H1 (cell line): Measurements from ENCODE around the gene RAVER2. TPM values are rescaled to one million over a fixed set of nuclear protein-coding genes. Genes with fewer than 3 reads are reported as not detected.

Experiments
- CTCF ChIA-PET: fragments of 300-600 bp; sonication (Branson Sonifier 250); formaldehyde crosslinking; loops from one replicate; lab custom pipeline; 2021; ENCODE audit not compliant: partially characterized antibody; lab: Charles Lee
- POLR2A ChIA-PET: fragments of 300-600 bp; sonication (Branson Sonifier 250); formaldehyde crosslinking; loops from one replicate; lab custom pipeline; 2021; ENCODE audit warnings: inconsistent platforms; ENCODE audit not compliant: partially characterized antibody; lab: Charles Lee
- DNase-seq, 2 experiments: peaks; one replicate each; pipeline versions ENCODE4 v3.0.0 to v3.0.0-alpha.2; 2010 to 2022; ENCODE audit warnings: low spot score in 2 of 2, low read depth in 1 of 2, mixed read lengths in 1 of 2
- FAIRE-seq: peaks from 2 replicates; lab custom pipeline; 2011; peaks lifted over from hg19 to GRCh38; lab: Jason Lieb, UNC
- H2AFZ ChIP-seq: 2 replicates; pipeline ENCODE4 v1.8.1; 2012; ENCODE audit warnings: low read length, inconsistent platforms
- H2AK5ac ChIP-seq: 2 replicates; pipeline ENCODE4 v1.6.1; 2013; ENCODE audit warnings: low read depth, low read length
- H2BK120ac ChIP-seq: replicated peaks from 2 replicates; pipeline ENCODE3; 2013; ENCODE audit warnings: low read depth, low read length, inconsistent platforms
- H2BK12ac ChIP-seq: 2 replicates; pipeline ENCODE4 v1.6.1; 2013; ENCODE audit warnings: low read depth, low read length
- H2BK15ac ChIP-seq: 2 replicates; pipeline ENCODE4 v1.6.1; 2013; ENCODE audit warnings: low read length
- H2BK20ac ChIP-seq: 2 replicates; pipeline ENCODE4 v1.6.1; 2013; ENCODE audit warnings: low read length
- H2BK5ac ChIP-seq: 2 replicates; pipeline ENCODE4 v1.6.1; 2013; ENCODE audit warnings: low read depth, low read length
- H3K14ac ChIP-seq: 2 replicates; pipeline ENCODE4 v1.6.1; 2013; ENCODE audit warnings: inconsistent platforms; ENCODE audit not compliant: insufficient read length
- H3K18ac ChIP-seq: 2 replicates; pipeline ENCODE4 v1.6.1; 2013; ENCODE audit warnings: low read length; ENCODE audit errors: extremely low read depth
- H3K23ac ChIP-seq: 2 replicates; pipeline ENCODE4 v1.6.1; 2013; ENCODE audit warnings: inconsistent platforms; ENCODE audit not compliant: insufficient read length
- H3K23me2 ChIP-seq: 2 replicates; pipeline ENCODE4 v1.6.1; 2013; ENCODE audit warnings: low read depth, low read length
- H3K27ac ChIP-seq: 2 replicates; pipeline ENCODE4 v1.6.1; 2011; ENCODE audit warnings: low read depth, low read length, inconsistent platforms
- H3K27me3 ChIP-seq, 4 experiments: replicated peaks in 1 of 4; 1 replicate in 1 of 4; 2 replicates in 3 of 4; pipeline versions ENCODE4 v1.6.1 to v1.8.1; 2011 to 2013; ENCODE audit warnings: low read length in 3 of 4, mild to moderate bottlenecking in 3 of 4, inconsistent platforms in 2 of 4, mixed read lengths in 2 of 4, moderate library complexity in 1 of 4; ENCODE audit not compliant: control insufficient read depth in 3 of 4, insufficient read depth in 3 of 4; ENCODE audit errors: extremely low read depth in 1 of 4
- H3K36me3 ChIP-seq, 4 experiments: 2 replicates each; pipeline versions ENCODE4 v1.6.1 to v1.8.1; 2011 to 2013; ENCODE audit warnings: mild to moderate bottlenecking in 4 of 4, low read length in 3 of 4, moderate library complexity in 2 of 4, control low read depth in 1 of 4, inconsistent platforms in 1 of 4; ENCODE audit not compliant: insufficient read depth in 4 of 4, control insufficient read depth in 2 of 4
- H3K4ac ChIP-seq: replicated peaks from 2 replicates; pipeline ENCODE3; 2013; ENCODE audit warnings: low read length, low read depth, mixed read lengths, inconsistent platforms; ENCODE audit not compliant: insufficient read length
- H3K4me1 ChIP-seq, 4 experiments: replicated peaks in 1 of 4; 1 replicate in 1 of 4; 2 replicates in 3 of 4; pipeline versions ENCODE4 v1.6.1 to v1.8.1; 2011 to 2013; ENCODE audit warnings: low read length in 3 of 4, inconsistent platforms in 2 of 4, mixed read lengths in 1 of 4; ENCODE audit not compliant: insufficient read depth in 4 of 4, control insufficient read depth in 3 of 4
- H3K4me2 ChIP-seq, 2 experiments: 2 replicates each; pipeline versions ENCODE4 v1.6.1 to v1.8.1; 2011 to 2013; ENCODE audit warnings: low read depth in 2 of 2, low read length in 2 of 2, control low read depth in 1 of 2, inconsistent platforms in 1 of 2, mild to moderate bottlenecking in 1 of 2; ENCODE audit not compliant: insufficient read depth in 1 of 2
- H3K4me3 ChIP-seq, 4 experiments: fragments of 200-600, 300-600 bp in 1 of 4; sonication (generic), shearing (Covaris generic), sonication (Bioruptor Twin) in 1 of 4; 2 replicates each; pipeline versions ENCODE4 v1.5.1 to v1.8.1; 2011 to 2016; ENCODE audit warnings: low read length in 4 of 4, low read depth in 3 of 4, control low read depth in 2 of 4, inconsistent platforms in 2 of 4, mild to moderate bottlenecking in 2 of 4, mixed read lengths in 1 of 4, moderate library complexity in 1 of 4; ENCODE audit not compliant: insufficient read depth in 2 of 4; ENCODE audit errors: extremely low read depth in 1 of 4
- H3K56ac ChIP-seq: replicated peaks from 2 replicates; pipeline ENCODE3; 2013; ENCODE audit warnings: low read depth, mild to moderate bottlenecking, mixed read lengths, low read length, inconsistent platforms; ENCODE audit not compliant: insufficient read length
- H3K79me1 ChIP-seq: 2 replicates; pipeline ENCODE4 v1.6.1; 2013; ENCODE audit warnings: low read depth, low read length, control low read depth
- H3K79me2 ChIP-seq, 2 experiments: 2 replicates each; pipeline versions ENCODE4 v1.6.1 to v1.8.1; 2012 to 2013; ENCODE audit warnings: low read length in 2 of 2, mild to moderate bottlenecking in 2 of 2, inconsistent platforms in 1 of 2; ENCODE audit not compliant: insufficient read depth in 2 of 2, control insufficient read depth in 1 of 2
- H3K9ac ChIP-seq, 4 experiments: replicated peaks in 1 of 4; 1 replicate in 1 of 4; 2 replicates in 3 of 4; pipeline versions ENCODE4 v1.6.1 to v1.8.1; 2011 to 2013; ENCODE audit warnings: low read depth in 3 of 4, low read length in 3 of 4, control low read depth in 2 of 4, mild to moderate bottlenecking in 2 of 4, moderate library complexity in 2 of 4, inconsistent platforms in 1 of 4; ENCODE audit errors: extremely low read depth in 1 of 4
- H3K9me3 ChIP-seq, 2 experiments: 2 replicates each; pipeline versions ENCODE4 v1.6.1 to v1.8.1; 2012 to 2013; ENCODE audit warnings: mild to moderate bottlenecking in 2 of 2, moderate library complexity in 2 of 2, control low read depth in 1 of 2, inconsistent platforms in 1 of 2, low read depth in 1 of 2, low read length in 1 of 2, mixed read lengths in 1 of 2; ENCODE audit not compliant: insufficient read depth in 2 of 2
- H4K20me1 ChIP-seq, 2 experiments: replicated peaks in 1 of 2; 2 replicates each; pipeline versions ENCODE3 to v1.8.1; 2011 to 2013; ENCODE audit warnings: inconsistent platforms in 2 of 2, low read length in 2 of 2, mild to moderate bottlenecking in 1 of 2; ENCODE audit not compliant: insufficient read depth in 2 of 2, control insufficient read depth in 1 of 2
- H4K5ac ChIP-seq: 2 replicates; pipeline ENCODE4 v1.6.1; 2013; ENCODE audit warnings: low read length, low read depth, mixed read lengths, inconsistent platforms; ENCODE audit not compliant: insufficient read length
- H4K8ac ChIP-seq: 2 replicates; pipeline ENCODE4 v1.8.0; 2013; ENCODE audit warnings: mild to moderate bottlenecking, moderate library complexity, low read length, inconsistent platforms; ENCODE audit not compliant: insufficient read depth; ENCODE audit errors: extremely low read depth
- H4K91ac ChIP-seq: replicated peaks from 2 replicates; pipeline ENCODE3; 2013; ENCODE audit warnings: low read length, mixed read lengths, inconsistent platforms; ENCODE audit not compliant: insufficient read length
- BACH1 ChIP-seq: IDR thresholded peaks from 2 replicates; pipeline ENCODE4 v1.6.1; 2012; ENCODE audit warnings: low read length, improper control_type of control experiment
- CBX8 ChIP-seq: fragments of 300-800, 300-1000 bp; sonication (generic); IDR thresholded peaks from 2 replicates; pipeline ENCODE4 v1.7.1; 2016; ENCODE audit warnings: low read depth, low read length, borderline replicate concordance
- CREB1 ChIP-seq: IDR thresholded peaks from 2 replicates; pipeline ENCODE4 v1.6.1; 2012; ENCODE audit warnings: inconsistent platforms
- EP300 ChIP-seq, 2 experiments: IDR thresholded peaks; 1 replicate in 1 of 2; 2 replicates in 1 of 2; pipeline ENCODE4 v1.6.1; 2011 to 2012; ENCODE audit warnings: low read depth in 2 of 2, low read length in 2 of 2, mild to moderate bottlenecking in 2 of 2, borderline replicate concordance in 1 of 2, inconsistent platforms in 1 of 2, moderate library complexity in 1 of 2
- EZH2 ChIP-seq: fragments of 200-600 bp; sonication (generic); IDR thresholded peaks from 2 replicates; pipeline ENCODE4 v1.7.1; 2012; ENCODE audit warnings: low read depth, mild to moderate bottlenecking, moderate library complexity, low read length, inconsistent platforms; ENCODE audit not compliant: severe bottlenecking
- FOSL1 ChIP-seq: IDR thresholded peaks from 2 replicates; pipeline ENCODE4 v1.6.1; 2011; ENCODE audit warnings: mild to moderate bottlenecking, low read depth, low read length, moderate library complexity; ENCODE audit not compliant: insufficient read depth
- GABPA ChIP-seq: IDR thresholded peaks from 2 replicates; pipeline ENCODE4 v1.6.1; 2011; ENCODE audit warnings: mild to moderate bottlenecking, low read length, moderate library complexity, borderline replicate concordance; ENCODE audit not compliant: insufficient read depth
- GTF2F1 ChIP-seq: IDR thresholded peaks from 2 replicates; pipeline ENCODE4 v1.6.1; 2012; ENCODE audit warnings: low read depth, low read length, improper control_type of control experiment, borderline replicate concordance
- PHF8 ChIP-seq: fragments of 200-600 bp; sonication (generic); conservative IDR thresholded peaks from 2 replicates; pipeline ENCODE4 v1.7.1; 2012; ENCODE audit warnings: low read depth, mild to moderate bottlenecking, inconsistent platforms, low read length, moderate library complexity
- RBBP5 ChIP-seq: IDR thresholded peaks from 2 replicates; pipeline ENCODE4 v1.7.1; 2012; ENCODE audit warnings: low read depth, mild to moderate bottlenecking, inconsistent platforms, low read length, moderate library complexity, borderline replicate concordance
- SAP30 ChIP-seq: fragments of 300-600 bp; sonication (generic); IDR thresholded peaks from 2 replicates; pipeline ENCODE4 v1.7.1; 2012; ENCODE audit warnings: low read length, moderate library complexity, mild to moderate bottlenecking, inconsistent platforms; ENCODE audit not compliant: insufficient read depth, insufficient replicate concordance
- SP2 ChIP-seq: IDR thresholded peaks from 2 replicates; pipeline ENCODE4 v1.6.1; 2012; ENCODE audit warnings: mild to moderate bottlenecking, low read length, inconsistent platforms
- TBP ChIP-seq: IDR thresholded peaks from 2 replicates; pipeline ENCODE4 v1.6.1; 2011; ENCODE audit warnings: low read depth, low read length, improper control_type of control experiment
- TEAD4 ChIP-seq: IDR thresholded peaks from 2 replicates; pipeline ENCODE4 v1.6.1; 2012; ENCODE audit warnings: low read depth, low read length, inconsistent platforms, mixed read lengths
- YY1 ChIP-seq: IDR thresholded peaks from 2 replicates; pipeline ENCODE4 v1.6.1; 2011; ENCODE audit warnings: low read depth, mild to moderate bottlenecking, low read length
- WGBS, 2 experiments: shearing (Covaris generic) in 1 of 2; methylation state at CpG; one replicate each; pipeline versions ENCODE4 v1.1.6 to v1.1.7; 2013 to 2015; ENCODE audit warnings: low lambda C conversion rate in 2 of 2, mixed read lengths in 2 of 2, inconsistent platforms in 1 of 2, low coverage in 1 of 2, missing lambda C conversion rate in 1 of 2; ENCODE audit not compliant: insufficient replicate concordance in 2 of 2, insufficient coverage in 1 of 2, insufficient read length in 1 of 2; ENCODE audit errors: extremely low coverage in 1 of 2, missing lambda C conversion rate in 1 of 2; 5-methylcytosine and 5-hydroxymethylcytosine counted together
- polyA plus RNA-seq, 7 experiments: library from polyadenylated mRNA; depleted of rRNA in 3 of 7; stranded (reverse) in 5 of 7; unstranded in 2 of 7; fragments of >200 nt in 5 of 7; fragments of 200-250 nt in 2 of 7; gene quantifications; 1 replicate in 5 of 7; 2 replicates in 1 of 7; 4 replicates in 1 of 7; pipeline versions ENCODE4 v1.2.1 to v1.2.3, GENCODE V29; 2011 to 2013; ENCODE audit warnings: missing spikeins in 2 of 7, mixed read lengths in 2 of 7
- total RNA-seq: library from RNA; stranded (reverse); fragmentation: NEBNext Ultra II Directional; extraction: Animal tissue kit (Norgen Biotek cat#: 25700); gene quantifications from 2 replicates; pipeline ENCODE4 v1.2.1, GENCODE V29; 2021

The RAVER2 gene
- total and polyA plus RNA-seq, 2 of the 8 experiments (the other 6 are each of a cell fraction or from before 2014, with no cell fraction given), result 10.5 to 19.5 TPM

DNA sequence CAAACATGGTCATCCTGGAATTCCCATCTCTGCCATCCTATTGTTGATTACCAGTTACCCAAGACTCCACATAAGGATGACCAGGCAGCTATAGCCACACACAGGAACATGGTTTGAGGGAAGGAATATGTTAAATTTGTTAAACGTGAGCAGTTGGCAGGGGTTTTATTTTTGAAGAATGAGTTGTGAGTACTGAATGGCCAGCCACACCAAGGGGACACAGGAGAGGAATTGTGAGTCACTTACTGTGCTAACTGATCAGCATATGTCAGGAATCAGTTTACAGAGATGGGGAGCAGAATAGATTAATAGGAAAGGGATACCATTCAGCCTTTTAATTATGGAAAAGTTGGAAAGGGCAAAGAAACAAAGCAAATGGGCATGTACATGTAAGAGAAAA is 39.3 kb upstream of the RAVER2 start:
- Histone ChIP-seq H4K8ac (no peak overlapping the region), H3K4me3 (no peak overlapping the region), H3K14ac (no peak overlapping the region), H3K18ac (no peak overlapping the region), H3K27me3 (no peaks in the 10 kb centered on the region; a peak in 1 of 7 replicates)
- TF ChIP-seq RBBP5 (no peak), BACH1 (no peak), FOSL1 (no peak), TBP (no peak), CREB1 (no peak), EZH2 (no peak), PHF8 (no peak), SP2 (no peak), SAP30 (no peak), CBX8 (no peak), TEAD4 (no peak), YY1 (no peak), GTF2F1 (no peak), EP300 (IDR thresholded peaks at IDR 0.05; ENCODE audit: borderline replicate concordance in 1 of 2, low read depth in 2 of 2, low read length in 2 of 2) (no peak), GABPA (no peak)
- TF ChIP-seq, all 59 proteins: peak for 0
- Histone ChIP-seq H3K56ac (no peak overlapping the region), H3K23me2 (no peaks in the 10 kb centered on the region), H2BK120ac (no peak overlapping the region), H2BK5ac (no peak overlapping the region), H3K79me1 (no peaks in the 10 kb centered on the region), H3K4ac (no peak overlapping the region), H3K79me2 (no peaks in the 10 kb centered on the region), H3K27ac (no peak overlapping the region), H2BK20ac (no peak overlapping the region), H4K5ac (no peak overlapping the region), H3K9ac (no peak overlapping the region), H3K4me1 (no peaks in the 10 kb centered on the region), H3K36me3 (no peaks in the 10 kb centered on the region), H2BK12ac (no peak overlapping the region), H2AK5ac (no peak overlapping the region), H3K4me2 (no peak overlapping the region), H2AFZ (no peak overlapping the region), H2BK15ac (no peak overlapping the region), H3K9me3 (no peaks in the 10 kb centered on the region), H3K23ac (no peak overlapping the region), H4K20me1 (no peaks in the 10 kb centered on the region), H4K91ac (no peak overlapping the region)
- ChIA-PET CTCF (no interaction called here), POLR2A (no interaction called here)
- no peak for DNase-seq
- FAIRE-seq, result no peak
- WGBS, 2 experiments, result 86% methylated on average over 1 of the region's 1 CpG; no CpG with 5 or more reads in 1 of the 2 experiments
